OCI-LY1 (cell line): ENCODE results near the gene LRFN4.

ENCODE experiments used
- CTCF ChIP-seq: fragments of 200-600 bp; sonication (generic), shearing (Covaris generic); IDR thresholded peaks from 2 replicates; pipeline ENCODE4 v1.5.1; 2017; ENCODE audit warnings: mild to moderate bottlenecking, antibody characterized with exemption, low read length, moderate library complexity, mixed read lengths
- EZH2 ChIP-seq: fragments of 200-600 bp; sonication (generic), shearing (Covaris generic); IDR thresholded peaks from 2 replicates; pipeline ENCODE4 v1.8.0; 2017; ENCODE audit warnings: borderline replicate concordance, mixed run types, mild to moderate bottlenecking, antibody characterized with exemption, low read length, moderate library complexity, mixed read lengths

DNA sequence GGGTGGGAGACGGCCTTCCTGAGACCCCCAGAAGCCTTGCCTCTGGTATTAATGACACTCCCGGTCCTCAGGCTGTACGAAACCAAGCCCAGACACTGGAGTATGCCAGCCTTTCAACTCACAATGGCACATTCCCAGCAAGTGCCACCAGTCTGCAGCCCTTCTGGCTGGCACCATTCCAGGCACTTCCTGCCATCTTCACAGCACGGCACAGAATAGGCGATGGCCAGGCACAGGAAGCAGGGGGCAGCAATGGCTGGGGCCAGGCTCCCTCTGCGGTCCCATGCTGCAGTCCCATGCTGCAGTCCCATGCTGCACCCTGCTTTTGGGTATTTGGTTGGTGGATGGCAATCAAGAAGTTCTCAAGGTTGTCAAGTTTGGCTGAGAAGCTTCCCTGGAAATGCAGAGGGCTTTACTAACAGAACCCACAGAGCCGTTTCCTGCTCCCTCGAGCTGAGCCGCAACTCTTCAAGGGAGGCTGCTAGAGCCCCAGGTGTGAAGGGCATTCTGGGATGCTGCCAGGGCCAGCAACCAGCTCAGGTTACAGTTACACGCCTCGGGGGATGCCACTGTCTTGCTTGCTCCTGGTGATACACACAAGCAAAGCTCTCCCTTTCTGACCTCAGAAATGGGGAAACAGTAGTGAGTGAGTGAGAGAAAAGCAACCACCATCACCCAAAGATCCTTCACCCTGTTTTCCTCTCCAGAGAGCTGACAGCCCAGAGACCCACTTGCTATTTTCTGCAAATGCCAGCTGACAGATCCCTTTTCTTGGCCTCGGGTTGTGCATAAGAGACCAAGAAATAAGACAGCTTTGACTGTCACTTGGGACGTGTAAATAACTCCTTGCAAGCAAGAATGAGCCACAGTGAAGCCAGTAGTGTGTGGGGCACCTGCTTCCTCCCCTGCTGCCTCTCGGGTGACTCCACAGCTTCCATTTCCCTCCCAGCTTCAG is 23.9 kb downstream of the LRFN4 start:
- TF ChIP-seq CTCF (no peak), EZH2 (no peak)
